ENCODE results near the gene ZNF668.
"Not testable (repeated sequence)": the region's sequence is repeated elsewhere in the genome, so short reads cannot be mapped to it uniquely, and the experiment has no call there.

Gene ZNF668

GRCh38 chr16:31100876-31101641, 27.0 kb upstream of the ZNF668 start:
- DNase-seq (ENCODE audit: low read depth in 2 of 3, low spot score in 1 of 3) = not testable (repeated sequence)

GRCh38 chr16:31099860-31100638, 26.0 kb upstream of the ZNF668 start:
- no peak for DNase-seq (ENCODE audit: low read depth in 2 of 3, low spot score in 1 of 3)

- DNase-seq (ENCODE audit: low read depth in 2 of 3, low spot score in 1 of 3) = peak; percentile 83 to 89 (median 88)
Observed at GRCh38 chr16:31094424-31095120, 20.5 kb upstream of the ZNF668 start, which contains the start of gene VKORC1. Gene VKORC1 (minus strand): TSS chr16:31094797. CDS start chr16:31094729, 68 bp downstream.

- no peak for DNase-seq (ENCODE audit: low read depth in 2 of 3, low spot score in 1 of 3)
Observed at GRCh38 chr16:31094088-31094423, 20.0 kb upstream of the ZNF668 start.

- no peak for DNase-seq (ENCODE audit: low read depth in 2 of 3, low spot score in 1 of 3)
Observed at GRCh38 chr16:31093132-31093703, 19.2 kb upstream of the ZNF668 start.

GRCh38 chr16:31092330-31092729, 18.3 kb upstream of the ZNF668 start:
- DNase-seq (ENCODE audit: low read depth in 2 of 3, low spot score in 1 of 3) = no peak

GRCh38 chr16:31090540-31090939, 16.5 kb upstream of the ZNF668 start:
- no peak for DNase-seq (ENCODE audit: low read depth in 2 of 3, low spot score in 1 of 3)

- DNase-seq (ENCODE audit: low read depth in 2 of 3, low spot score in 1 of 3) = no peak
Observed at GRCh38 chr16:31089199-31089598, 15.2 kb upstream of the ZNF668 start.

- DNase-seq (ENCODE audit: low read depth in 2 of 3, low spot score in 1 of 3) = no peak
Observed at GRCh38 chr16:31088459-31089183, 14.6 kb upstream of the ZNF668 start, which contains the start of gene PRSS53. Gene PRSS53 (minus strand): TSS chr16:31088943. CDS start chr16:31088809, 134 bp downstream.

- no peak for DNase-seq (ENCODE audit: low read depth in 2 of 3, low spot score in 1 of 3)
Observed at GRCh38 chr16:31087971-31088370, 13.9 kb upstream of the ZNF668 start.

- DNase-seq (ENCODE audit: low read depth in 2 of 3, low spot score in 1 of 3) = no peak
Observed at GRCh38 chr16:31087481-31087880, 13.4 kb upstream of the ZNF668 start.

- DNase-seq (ENCODE audit: low read depth in 2 of 3, low spot score in 1 of 3) = no peak
Observed at GRCh38 chr16:31086629-31086906, 12.5 kb upstream of the ZNF668 start.

GRCh38 chr16:31085873-31086628, 12.0 kb upstream of the ZNF668 start:
- no peak for DNase-seq (ENCODE audit: low read depth in 2 of 3, low spot score in 1 of 3)

- no peak for DNase-seq (ENCODE audit: low read depth in 2 of 3, low spot score in 1 of 3)
Observed at GRCh38 chr16:31085411-31085810, 11.4 kb upstream of the ZNF668 start.

- DNase-seq (ENCODE audit: low read depth in 2 of 3, low spot score in 1 of 3) = no peak
Observed at GRCh38 chr16:31084584-31085302, 10.7 kb upstream of the ZNF668 start.

GRCh38 chr16:31083981-31084380, 9.9 kb upstream of the ZNF668 start:
- no peak for DNase-seq (ENCODE audit: low read depth in 2 of 3, low spot score in 1 of 3)

- no peak for DNase-seq (ENCODE audit: low read depth in 2 of 3, low spot score in 1 of 3)
Observed at GRCh38 chr16:31083556-31083955, 9.5 kb upstream of the ZNF668 start.

GRCh38 chr16:31083081-31083480, 9.0 kb upstream of the ZNF668 start:
- no peak for DNase-seq (ENCODE audit: low read depth in 2 of 3, low spot score in 1 of 3)

GRCh38 chr16:31082368-31083045, 8.5 kb upstream of the ZNF668 start:
- DNase-seq (ENCODE audit: low read depth in 2 of 3, low spot score in 1 of 3) = no peak

All from stimulated activated CD4-positive, alpha-beta T cell treated with anti-CD3 and anti-CD28 coated beads, Interleukin-12 subunit alpha, Interleukin-12 subunit beta, amount 100 ng/mL, for 48 hours (primary cell).